KG1 (cell line): ENCODE data around the gene GLIS1.
"Not testable (repeated sequence)": the region's sequence is repeated elsewhere in the genome, so short reads cannot be mapped to it uniquely, and the experiment has no call there.

ENCODE experiments used
- DNase-seq: peaks from one replicate; lab custom pipeline; 2025; lab: John Stamatoyannopoulos, UW

The GLIS1 gene

DNA sequence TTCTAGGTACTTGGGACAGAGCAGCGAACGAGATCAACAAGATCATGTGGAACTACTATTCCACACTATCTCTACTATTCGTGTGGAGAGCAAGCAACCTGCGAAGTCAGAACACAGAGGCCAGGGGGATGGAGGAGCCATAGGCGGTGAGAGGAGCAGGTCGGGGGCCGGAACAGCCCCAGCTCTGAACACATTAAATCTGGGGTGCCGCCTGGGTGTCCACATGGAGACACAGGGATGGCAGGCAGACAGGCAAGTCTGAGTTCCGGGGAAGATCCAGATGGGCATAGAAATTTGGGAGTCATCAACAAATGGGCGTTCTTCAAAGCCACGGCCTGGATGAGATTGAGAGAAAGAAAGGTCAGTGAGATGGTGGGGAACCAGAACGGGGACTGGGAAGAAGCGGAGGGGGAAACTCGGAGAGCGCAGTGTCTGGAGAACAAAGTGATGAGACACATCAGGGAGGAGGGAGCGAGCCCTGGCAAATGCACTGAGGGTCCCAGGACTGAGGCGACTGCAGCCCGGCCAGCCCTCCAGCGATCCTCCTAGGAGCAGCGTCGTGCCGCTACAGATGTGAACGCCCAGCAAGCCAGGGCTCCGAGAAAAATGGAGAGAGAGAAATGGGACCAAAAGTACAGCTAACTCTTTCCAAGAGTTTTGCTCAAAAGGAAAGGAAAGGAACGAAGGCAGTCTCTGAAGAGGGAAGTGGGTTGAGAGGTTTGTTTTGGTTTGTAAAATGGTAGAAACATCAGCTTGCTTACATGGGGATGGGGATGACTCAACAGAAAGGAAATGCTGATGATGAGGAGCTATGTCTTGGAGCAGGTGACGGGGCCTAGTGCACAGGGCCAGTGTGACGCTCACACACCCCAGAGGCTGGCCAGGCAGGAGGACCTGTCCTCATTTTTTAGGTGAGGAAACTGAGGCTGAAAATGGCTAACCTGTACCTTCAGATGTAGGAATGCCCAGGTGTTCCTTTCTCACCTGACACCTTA, 84.5 kb downstream of the GLIS1 start:
- DNase-seq, result no peak

DNA sequence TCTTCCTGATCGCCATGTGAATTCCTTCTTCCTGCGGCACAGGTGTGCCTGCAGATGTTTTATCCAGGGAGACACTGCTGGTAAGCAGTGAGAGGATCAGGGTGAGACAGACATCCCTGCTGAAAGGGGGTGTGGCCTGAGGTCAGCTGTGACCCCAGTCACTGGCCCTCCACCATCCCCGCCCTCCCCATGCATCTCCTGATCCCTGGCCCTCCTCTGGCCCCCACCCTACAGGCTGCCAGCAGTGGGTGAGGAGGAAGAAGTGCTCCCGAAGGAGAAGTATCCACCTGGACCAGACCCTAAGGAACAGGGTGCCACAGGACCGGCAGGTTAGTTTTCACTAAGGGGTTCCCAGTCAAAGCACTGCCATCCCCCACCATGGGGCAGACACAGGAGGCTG, 85.3 kb downstream of the GLIS1 start:
- DNase-seq, result no peak

DNA sequence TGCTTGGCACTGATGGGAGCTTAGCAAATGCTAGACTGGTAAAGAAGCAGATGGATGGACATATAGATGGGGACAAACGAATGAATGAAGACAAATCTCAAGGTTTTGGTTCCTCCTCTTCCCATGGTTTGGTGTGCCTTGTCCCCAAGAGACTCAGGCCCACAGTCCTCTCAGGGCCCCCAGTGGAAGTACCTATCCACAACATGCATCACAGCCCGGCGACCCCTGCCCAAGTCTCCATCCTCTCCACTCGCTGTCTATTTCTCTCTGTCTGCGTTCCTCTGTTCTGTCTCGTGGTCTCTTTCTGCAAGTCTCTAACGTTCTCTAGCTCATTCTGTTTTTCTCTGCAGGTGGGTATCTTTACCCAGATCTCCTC, 85.8 kb downstream of the GLIS1 start:
- no peak for DNase-seq

DNA sequence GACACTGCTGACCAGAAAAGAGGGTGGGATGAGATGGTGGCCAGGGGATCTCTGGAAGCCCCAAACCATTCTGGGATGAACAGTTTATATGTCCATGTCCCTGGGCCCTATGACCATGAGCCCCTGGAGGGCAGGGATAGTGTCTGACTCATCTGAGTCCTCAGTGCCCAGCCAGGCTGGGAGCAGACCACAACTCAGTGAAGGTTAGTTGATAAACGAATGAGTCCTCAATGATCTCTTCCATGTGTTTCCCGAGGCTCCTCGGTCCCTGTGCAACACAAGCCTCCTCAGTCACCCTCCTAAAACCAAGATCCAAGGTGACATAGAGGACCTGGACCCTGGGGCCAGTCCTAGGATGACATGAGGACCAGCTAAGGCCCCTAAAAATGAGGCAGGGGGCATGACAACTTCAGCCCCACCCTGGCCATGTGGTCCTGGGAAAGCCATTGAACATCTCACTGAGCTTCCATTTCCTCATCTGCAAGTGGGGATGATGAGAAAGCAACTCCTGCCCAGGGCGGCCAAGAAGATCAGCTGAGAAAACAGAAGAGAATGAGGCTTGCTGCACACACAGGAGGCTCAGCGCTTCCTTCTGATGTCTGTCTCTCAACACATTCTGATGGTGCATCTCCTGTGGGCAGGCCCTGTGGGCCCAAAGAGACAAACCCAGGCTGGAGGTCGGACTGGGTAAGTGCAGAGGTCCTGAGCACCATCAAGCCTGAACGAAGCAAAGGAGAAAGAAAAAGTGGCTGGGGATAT, 86.3 kb downstream of the GLIS1 start:
- DNase-seq, result no peak

DNA sequence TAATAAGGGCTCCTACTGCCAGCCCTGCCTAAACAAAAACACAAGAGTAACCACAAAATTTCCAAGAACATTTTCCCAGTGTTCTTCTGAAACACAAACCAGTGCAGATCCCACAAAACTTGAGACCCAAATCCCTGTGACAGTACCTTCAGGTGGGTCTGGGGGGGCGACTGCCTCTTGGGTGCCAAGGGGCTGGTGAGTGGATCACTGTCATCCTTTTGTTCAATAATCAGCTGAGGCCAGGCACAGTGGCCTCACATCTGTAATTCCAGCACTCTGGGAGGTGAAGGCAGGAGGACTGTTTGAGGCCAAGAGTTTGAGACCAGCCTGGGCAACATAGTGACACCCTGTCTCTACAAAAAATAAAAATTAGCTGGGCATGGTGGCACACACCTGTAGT, 87.6 kb downstream of the GLIS1 start:
- DNase-seq, result no peak

DNA sequence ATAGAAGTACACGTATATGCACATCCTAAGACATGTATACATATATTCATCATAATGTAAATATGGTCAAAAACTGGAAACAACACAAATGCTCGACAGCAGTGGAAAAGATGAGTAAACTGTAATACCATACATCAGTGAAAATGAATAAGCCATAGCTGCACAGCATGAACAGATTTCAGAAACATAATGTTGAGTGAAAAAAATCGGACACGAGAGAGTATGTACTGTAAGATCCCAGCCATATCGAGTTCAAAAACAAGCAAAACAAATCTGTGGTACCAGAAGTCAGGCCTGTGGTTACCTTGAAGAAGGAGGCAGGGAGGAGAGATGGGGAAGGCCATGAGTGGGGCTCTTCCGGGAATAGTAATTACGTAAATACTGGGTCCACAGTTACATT, 90.4 kb downstream of the GLIS1 start:
- DNase-seq, result no peak

DNA sequence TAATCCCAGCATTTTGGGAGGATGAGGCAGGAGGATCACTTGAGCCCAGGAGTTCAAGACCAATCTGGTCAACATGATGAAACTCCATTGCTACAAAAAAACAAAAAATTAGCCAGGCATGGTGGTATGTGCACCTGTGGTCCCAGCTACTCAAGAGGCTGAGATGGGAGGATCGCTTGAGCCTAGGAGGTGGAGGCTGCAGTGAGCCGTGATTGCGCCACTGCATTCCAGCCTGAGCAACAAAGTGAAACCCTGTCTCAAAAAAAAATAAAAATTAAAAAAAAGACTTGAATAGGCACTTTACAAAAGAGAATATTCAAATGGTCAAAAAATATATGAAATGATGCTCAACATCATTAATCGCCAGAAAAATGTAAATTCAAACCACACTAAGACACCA, 91.0 kb downstream of the GLIS1 start:
- not testable (repeated sequence) for DNase-seq

DNA sequence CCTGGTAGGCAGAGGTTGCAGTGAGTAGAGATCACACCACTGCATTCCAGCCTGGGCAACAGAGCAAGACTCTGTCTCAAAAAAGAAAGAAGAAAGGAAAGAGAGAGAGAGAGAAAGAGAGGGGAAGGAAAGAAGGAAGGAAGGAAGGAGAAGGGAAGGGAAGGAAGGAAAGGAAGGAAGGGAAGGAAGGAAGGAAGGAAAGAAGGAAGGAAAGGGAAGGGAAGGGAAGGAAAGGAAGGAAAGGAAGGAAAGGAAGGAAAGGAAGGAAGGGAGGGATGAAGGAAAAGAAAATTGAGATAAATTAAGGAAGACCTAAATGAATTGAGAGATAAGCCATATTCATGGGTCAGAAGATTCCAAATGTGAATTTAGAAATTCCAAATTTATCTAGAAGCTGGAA, 92.2 kb downstream of the GLIS1 start:
- no peak for DNase-seq

DNA sequence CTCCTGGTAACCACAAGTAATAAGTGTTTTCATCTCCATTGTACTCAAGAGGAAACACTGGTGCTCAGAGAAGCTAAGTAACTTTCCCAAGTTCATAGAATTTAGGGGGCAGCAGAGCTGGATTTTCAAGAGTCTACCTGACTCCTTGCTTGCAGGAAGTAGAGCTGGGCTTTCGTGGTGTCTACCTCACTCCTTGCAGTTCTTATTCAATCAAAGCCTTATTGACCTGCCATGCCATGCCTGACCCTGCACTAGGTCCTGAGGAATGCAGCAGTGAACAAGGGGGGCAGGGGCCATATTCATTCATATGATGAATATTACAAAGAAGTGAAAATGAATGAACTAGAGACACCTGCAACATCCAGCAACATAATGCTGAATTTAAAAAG, 93.3 kb downstream of the GLIS1 start:
- DNase-seq, result no peak

DNA sequence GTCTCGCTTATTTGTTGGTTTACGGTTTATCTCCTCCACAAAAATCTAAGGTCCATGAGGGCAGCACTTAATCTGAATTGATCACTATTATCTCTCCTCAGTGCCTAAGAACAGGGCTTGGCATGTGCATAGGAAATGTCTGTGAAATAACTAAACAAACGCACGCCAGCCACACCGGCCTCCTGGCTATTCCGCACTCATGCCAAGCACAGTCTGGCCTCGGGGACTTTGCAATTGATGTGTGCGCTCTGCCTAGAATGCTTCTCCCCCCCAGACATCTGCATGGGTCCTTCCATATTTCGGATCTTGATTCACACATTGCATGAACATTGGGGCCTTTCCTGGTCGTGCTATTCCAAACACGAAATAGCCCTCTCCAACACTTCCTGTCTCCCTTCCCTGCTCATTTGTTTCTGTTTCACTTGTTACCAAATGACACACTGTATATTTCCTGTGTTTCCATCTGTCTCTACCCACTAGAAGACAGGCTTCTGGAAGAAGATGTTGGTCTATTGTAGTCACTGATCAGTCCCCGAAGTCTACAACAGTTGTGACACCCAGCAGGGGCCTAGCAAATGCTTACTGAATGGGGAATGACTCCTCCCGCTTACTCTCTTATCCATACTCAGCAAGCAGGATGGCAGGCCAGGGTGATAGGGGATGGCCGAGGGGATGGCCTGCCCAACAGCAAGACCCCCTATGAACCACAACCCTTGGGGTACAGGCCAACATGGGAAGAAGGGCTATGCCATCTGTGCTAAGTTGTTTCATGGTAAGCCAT, 93.9 kb downstream of the GLIS1 start:
- no peak for DNase-seq

DNA sequence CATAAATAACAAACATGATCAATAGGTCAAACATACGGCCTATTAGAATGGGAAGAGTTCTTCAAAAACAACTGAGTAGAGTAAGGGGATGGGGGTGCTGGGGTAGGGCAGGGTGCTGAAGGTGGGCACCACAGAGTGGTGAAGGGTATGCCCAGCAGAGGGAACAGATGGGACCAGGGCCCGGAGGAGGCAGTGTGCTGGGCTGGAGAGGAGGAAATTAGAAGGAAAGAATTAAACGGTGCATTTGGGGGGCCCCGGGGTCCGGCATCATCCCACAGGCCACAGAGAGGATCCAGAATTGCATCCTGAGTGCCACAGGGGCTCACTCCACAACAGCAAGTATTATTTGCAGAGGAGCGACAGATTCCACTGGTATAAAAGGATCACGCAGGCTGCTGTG, 94.5 kb downstream of the GLIS1 start:
- no peak for DNase-seq

DNA sequence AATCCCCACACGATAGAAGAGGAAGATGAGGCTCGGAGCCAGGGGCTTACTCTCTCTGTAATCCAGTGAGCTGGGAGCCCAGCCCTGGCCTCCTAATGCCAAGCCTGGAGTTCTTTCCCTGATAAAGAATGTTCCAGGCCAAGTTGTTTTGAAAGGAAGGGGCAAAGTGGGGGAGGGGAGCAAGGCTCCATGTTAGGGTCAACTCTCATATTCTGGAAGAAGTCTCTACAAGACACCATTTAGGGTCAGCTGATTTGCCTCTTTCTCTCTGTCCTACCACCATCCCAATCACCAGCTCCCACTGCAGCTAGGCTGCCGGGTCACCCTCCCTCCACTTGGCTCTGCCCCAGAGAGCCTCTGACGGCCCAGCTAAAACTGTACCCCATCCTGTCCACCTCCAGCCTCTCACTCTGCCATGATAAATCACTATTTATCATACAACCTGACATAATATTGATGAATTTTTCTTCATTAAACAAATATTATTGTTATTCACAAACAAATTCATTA, 95.0 kb downstream of the GLIS1 start:
- DNase-seq, result no peak

DNA sequence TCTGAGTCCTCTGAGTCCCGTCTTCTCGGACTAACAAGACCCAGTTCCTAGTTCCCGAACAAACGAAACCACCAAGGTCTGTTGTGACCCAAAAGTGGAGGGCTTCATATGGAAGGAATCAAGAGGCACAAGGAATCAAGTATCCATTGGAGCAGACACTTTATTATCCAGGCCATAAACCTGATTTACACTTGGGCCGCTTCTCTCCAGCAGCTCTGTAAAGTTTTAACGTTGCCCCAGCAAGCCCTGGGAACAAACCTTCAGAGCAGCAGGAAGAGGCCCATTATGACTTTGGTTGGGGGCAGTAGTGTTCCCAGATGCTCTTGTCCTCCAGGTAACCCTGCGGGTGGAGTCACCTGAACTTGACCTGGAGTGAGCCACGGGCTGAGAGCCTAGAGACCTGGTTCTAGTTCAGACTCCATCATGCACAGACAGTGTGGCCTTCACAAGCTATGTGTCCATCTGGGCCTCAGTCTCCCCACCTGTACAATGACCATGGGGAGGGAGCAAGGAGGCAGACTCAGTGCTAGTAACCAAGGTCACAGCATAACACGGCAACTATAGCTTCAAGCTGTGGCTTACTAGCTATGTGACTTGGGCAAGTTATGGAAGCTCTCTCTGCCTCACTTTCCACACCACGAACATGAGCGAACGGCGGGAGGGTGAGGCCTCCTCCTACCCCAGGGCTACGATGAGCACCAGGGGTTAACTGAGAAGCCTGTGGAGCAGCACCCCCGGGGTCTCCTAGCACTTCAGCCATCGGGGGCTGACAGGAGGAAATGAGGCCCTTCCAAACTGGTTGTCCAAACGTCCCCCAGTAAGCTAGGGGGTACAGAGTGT, 95.7 kb downstream of the GLIS1 start:
- no peak for DNase-seq

DNA sequence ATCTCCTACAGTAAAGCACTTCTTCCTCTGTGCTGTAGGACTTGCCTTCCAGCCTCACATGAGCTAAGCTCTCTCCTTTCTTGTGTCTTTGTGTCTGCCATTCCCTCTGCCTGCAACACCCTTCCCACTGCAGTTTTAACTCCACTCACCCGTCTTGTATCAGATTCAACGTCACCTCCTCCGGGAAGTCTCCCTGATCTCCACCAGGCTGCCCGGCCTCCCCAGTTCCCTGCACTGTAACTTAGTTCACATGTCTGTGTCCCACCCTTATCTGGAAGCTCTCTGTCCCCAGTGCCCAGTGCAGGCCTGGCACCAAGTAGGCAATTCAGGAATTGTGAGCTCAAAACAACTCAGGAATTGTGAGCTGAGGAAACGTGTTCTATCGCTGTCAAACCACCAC, 96.4 kb downstream of the GLIS1 start:
- no peak for DNase-seq

DNA sequence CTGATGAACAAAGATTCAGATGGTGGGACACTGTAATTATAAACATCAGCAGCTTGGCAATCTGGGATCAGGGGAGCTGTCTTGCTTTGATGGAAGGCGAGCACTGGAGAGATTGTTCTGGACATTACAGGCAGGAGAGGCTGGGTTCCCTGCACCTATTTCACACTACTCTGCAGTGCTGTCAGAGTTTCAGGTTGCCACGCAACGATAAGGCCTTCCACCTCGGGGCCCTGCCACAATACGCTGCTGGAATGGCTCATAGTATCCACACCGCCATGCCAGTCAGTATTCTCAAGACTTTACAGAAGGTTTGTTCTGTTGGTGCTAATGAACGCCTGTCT, 96.8 kb downstream of the GLIS1 start:
- no peak for DNase-seq

DNA sequence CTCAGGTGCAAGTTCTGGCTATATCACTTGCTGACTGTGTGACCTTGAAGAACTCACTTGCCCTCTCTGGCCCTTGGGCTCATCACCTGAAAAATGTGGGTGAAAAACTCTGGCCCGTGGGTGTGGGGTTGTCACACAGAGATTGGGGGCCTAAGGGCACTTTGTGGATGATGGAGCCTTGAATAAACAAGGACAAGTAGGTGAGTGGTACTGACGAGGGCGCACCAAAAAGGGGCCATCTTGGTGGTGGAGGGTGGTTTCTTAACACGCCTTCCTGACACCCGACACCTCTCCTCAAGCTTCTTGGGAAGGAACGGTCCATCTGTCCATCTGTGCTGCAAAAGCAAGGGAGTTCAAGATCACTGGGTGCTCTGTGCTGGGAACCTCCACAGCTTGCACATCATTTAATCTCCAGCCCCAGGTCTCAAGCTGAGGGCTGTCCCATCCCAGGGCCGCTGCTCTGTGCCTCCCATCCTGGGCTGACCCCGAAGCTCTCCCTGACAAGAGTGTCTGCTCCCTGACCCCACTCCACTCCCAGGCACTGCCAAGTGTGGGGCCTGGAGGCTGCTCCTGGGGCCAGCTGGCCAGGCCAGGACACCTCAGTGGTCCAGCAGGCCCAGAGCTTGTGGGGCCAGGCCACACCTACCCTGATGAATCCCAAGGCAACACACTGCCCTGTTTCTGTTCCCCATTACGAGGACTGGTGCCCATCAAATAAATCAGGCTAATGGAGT, 97.3 kb downstream of the GLIS1 start:
- DNase-seq, result no peak

DNA sequence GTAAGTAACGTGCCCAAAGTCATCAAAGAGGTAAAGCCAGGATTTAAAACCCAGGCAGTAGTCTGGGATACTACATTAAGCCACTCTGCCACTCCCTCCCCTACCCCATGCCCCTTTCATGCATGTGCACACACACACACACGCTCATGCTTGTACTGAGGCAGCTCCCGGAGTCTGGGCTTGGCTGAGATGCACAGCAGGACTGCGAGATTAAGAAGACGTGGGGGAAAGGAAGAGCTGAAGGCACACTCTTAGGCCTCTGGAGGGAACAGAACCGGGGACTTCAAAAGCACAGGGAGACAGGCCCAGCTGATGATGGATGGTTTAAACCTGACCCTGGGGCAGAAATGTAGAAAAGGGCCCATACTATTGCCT, 98.3 kb downstream of the GLIS1 start:
- no peak for DNase-seq

DNA sequence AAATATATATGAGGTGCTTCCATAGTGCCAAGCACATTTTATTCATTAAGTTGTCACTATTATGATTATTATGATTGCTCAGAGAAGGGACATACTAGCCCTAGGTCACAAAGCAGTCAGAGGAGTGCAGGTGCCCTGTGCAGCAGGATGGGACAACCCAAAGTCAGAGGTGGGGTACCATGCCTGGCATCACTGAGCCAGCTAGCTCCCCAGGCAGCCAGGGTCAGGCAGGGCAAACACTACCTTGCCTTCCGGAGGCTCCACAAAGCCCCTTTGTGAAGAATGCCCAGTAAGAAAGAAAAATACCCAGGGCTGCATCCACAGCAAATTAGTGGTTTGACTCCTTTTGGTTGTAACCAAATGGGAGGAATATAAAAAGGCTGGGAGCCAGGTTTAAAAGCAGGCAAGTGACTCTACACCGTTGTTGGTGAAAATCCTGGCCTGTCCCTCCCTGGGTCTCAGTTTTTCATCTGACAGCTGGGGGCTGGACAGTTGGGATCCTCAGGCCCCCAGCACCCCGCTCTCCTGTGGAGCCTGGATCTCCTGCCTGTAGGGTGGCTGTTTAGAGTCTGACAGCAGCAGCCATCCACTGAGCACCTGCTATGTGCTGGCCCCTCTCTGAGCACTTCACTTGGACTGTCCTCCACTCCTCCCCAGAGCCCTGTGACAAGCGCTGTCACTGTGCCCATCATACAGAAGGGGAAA, 98.8 kb downstream of the GLIS1 start:
- no peak for DNase-seq

DNA sequence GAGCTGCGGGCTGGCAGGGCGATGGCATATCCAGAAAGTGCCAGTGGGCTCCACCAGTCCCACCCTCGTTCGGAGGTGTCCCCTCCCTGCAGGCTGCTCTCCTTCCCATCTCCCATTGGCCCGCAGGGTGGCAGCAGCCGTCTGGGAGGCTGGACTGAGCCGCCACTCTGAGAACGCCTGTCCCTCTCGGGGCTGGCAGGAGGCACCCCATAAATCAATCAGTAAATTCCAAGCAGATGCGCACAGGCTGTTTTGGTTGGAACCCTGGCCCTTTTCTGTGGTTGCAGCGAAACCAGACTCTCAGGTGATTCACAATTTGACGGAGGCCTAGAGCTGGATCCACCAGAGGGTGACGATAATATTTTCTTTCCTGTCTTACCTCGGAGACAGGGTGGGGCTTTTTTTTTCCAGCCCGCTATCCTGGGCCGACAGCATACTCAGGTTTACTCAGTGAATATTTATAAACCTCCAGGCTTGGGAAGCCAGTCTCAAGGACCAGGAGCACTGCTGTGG, 99.7 kb downstream of the GLIS1 start:
- DNase-seq, result no peak
